ENCODE results near the gene CYP21A2.

CYP21A2 gene

DNA sequence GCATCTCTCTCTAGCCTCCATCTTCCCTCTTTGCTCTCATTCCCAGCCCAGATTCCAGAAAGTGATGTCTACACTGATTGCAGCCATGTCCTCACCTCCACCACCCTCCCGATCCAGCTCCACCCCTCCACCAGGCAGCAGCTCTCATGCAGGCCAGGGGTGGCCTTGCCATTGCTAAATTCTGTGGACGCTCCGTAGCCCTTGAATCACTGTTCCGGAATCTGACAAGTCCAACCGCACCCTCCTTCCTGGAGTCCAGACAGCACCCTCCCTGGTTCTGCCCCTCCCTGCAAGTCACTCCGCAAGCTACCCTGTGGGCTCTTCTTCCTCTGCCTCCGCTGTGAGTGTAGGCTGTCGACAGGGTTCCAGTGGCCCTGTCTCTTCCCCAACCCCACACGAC, 44.7 kb downstream of the CYP21A2 start:
- no peak for DNase-seq (ENCODE audit: low read depth in 2 of 2)

DNA sequence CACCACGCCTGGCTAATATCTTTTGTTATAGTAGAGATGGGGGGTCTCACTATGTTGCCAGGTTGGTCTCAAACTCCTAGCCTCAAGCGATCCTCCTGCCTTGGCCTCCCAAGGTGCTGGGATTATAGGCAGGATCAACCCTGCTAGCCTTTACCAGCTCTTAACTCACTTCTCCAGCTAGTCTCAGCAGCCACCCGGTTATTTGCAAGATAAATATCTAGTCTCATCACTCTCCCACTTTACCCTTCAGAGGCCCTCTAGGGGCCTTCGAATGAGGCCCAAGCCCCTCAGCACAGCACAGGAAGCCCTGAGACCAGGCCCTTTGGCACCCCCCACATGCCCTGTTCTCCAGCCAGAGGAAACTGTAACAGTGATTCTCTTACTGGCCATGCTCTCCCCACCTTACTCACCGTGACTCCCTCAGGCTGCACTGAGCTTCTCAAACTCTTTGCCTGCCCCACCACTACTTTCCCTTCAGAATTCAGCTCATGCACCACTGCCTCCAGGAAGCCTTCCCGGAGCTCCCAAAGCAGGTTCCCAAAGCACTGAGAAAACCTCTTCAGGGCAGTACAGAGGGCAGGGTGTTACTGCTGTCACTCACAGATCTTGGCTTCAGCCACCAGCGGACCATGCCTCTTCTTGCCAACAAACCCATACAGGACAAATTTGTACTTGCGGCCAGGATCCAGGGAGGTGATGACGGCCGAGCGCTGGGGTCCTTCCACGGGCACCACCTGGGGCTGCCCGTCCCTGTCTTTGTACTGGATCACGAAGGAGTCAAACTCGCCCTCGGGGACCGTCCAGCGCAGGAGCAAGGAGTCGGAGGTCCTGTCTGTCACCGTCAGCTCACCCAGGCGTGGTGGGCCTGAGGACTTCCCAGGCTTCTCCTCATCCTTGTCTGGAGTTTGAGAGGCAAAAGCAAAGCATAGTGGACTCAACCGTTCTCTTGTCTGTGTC, 45.9 kb downstream of the CYP21A2 start:
- DNase-seq (ENCODE audit: low read depth in 2 of 2) = no peak

GRCh38 chr6:32084780-32085179, 46.6 kb downstream of the CYP21A2 start:
- no peak for DNase-seq (ENCODE audit: low read depth in 2 of 2)

DNA sequence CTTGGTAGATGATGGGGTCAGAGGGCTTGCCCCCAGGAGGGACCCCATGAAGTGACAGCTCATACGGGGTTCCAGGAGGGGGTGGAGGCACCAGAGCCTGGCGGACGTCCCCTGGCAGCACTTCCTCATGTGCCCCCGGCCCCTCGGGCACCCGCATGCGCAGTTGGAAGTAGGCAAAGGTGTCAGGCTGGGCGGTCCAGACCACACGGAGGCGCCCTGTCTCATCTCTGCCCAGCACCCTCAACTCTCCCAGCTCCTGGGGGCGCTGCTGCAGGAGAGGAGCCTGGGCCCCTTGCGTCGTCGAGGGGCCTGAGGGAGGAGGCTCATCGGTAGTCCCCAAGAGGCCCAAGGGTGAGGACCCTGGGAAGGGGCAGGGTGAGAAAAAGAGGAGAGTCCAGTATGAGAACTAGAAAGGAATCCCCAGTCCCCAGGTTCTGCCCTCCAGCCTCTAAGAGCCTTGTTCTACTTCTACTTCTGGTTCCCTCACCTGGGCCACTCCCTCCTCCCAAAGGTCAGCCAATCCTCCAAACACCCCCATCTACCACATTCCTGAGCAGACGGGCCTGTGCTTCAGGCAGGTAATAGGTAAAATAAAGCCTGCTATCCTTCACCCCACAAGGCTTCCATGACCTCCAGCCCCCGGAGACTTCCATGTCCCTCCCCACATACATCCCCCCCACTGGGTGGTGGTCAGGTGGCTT, 47.7 kb downstream of the CYP21A2 start:
- no peak for DNase-seq (ENCODE audit: low read depth in 2 of 2)

DNA sequence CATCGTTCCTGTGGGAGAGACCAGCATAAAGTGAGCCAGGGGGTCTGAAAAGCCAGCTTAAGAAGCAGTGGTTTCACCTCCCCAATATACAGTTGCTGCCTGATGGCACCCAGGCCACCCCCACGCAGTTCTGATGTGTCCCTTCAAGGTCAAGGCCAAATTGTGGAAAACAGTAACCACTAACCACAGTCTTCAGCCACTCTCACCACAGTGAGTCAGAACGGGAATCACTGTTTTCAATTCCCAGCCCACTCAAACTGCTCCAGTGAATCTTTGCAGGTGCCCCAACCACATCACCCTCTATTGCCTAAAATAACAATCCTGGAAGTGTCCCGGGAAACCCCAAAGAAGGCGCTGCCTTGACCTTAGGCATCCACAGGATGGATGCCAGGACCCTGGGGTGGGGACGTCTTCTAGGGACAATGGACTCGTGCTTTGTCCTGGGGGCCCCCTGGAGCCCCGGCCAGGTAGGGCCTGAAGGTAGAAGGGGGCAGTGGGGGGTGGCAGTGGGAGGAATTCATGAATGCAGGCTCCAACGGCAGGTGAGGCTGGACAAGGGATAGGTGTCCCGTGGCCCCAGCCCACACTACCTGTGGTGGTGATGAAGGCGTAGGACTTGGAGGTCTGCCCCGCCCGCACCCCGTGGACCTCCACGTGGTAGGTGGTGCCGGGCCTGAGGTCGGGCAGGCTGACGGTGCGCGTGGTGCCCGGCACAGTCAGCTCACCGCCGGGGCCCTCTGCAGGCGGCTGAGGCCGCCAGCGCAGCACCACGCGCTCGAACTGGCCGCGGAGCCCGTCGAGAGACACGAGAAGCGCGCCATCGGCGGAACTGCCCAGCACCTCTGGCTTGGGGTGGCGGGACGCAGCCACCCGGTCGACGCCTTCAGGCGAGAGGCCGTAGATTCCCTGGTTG, 48.7 kb downstream of the CYP21A2 start:
- DNase-seq (ENCODE audit: low read depth in 2 of 2) = peak; percentile 28 to 40

DNA sequence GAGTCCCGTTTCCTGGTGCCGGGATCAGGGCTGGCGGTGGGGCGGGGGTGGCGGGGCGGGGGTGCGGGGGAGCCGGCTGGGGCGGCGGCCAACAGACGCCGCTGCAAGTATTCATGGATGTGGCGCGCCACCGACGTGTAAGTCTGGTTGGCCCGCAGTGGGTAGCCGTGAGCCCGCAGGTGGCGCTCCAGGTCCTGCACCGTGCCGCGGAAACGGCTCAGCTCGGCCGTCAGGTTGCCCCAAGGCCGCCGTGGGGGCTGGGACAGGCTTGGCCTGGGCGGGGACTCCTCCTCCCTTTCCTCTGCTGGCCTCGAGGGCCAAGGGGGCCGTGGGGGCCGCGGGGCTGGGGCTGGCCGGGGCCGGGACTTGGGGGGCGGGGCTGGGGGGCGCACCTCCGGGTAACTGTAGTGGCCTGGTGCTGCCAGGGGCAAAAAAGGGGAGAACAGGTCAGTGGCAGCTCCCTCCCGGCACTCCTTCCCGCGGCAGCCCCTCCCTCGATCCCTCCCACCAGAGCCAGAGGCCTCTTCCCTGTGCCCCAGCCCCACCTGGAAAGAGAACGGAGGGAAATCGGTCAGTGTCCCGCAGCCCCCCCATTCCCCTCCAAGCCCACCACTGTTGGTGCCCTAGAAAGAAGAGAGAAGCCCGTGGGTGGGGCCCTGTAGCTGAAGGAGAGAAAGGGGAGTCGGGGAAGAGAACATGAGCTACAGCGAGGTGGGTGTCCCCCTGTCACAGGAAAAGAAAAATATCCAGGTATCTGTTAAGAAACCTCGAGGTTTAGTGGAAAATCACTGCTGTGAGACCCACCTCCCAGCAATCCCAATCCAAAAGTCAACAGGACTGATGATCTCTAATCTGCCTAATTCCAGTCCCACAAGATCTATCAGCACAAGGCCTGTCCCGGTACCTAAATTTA, 49.6 kb downstream of the CYP21A2 start:
- DNase-seq (ENCODE audit: low read depth in 2 of 2) = peak; percentile 63 to 72

- DNase-seq (ENCODE audit: low read depth in 2 of 2) = no peak
These were observed 50.4 kb downstream of the CYP21A2 start for GRCh38 chr6:32088487-32089049.

- DNase-seq (ENCODE audit: low read depth in 2 of 2) = no peak
These were observed 51.0 kb downstream of the CYP21A2 start for GRCh38 chr6:32089082-32089828.
